HG03025 (cell line): Measurements from ENCODE around the gene STUM.
"Not testable (repeated sequence)": the region's sequence is repeated elsewhere in the genome, so short reads cannot be mapped to it uniquely, and the experiment has no call there.

Experiments
- ATAC-seq: cut with Tn5 transposase; IDR thresholded peaks from one replicate; pipeline ENCODE4 v1.9.1; 2021; ENCODE audit warnings: mild to moderate bottlenecking, moderate library complexity; ENCODE audit not compliant: unreplicated experiment, low FRiP score

The STUM gene

DNA sequence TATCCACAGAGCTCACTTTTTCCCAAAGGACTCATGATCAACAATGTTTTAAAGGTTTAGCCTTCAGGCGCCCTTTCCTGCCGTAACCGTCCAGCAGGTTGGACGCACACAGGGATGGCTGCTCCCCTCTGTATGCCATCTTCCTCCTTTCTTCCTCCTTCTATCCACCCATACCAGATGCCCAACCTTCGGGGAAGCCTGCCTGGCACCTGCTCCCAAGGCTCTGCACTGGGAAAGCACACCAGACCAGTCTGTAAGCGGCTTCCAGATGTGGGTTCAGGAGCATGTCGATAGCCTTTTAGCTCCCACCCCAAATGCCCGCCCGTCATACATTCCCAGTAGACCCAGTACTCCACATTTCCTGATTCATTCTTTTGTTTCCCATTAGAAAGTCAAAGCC is 52.9 kb downstream of the STUM start:
- no peak for ATAC-seq

DNA sequence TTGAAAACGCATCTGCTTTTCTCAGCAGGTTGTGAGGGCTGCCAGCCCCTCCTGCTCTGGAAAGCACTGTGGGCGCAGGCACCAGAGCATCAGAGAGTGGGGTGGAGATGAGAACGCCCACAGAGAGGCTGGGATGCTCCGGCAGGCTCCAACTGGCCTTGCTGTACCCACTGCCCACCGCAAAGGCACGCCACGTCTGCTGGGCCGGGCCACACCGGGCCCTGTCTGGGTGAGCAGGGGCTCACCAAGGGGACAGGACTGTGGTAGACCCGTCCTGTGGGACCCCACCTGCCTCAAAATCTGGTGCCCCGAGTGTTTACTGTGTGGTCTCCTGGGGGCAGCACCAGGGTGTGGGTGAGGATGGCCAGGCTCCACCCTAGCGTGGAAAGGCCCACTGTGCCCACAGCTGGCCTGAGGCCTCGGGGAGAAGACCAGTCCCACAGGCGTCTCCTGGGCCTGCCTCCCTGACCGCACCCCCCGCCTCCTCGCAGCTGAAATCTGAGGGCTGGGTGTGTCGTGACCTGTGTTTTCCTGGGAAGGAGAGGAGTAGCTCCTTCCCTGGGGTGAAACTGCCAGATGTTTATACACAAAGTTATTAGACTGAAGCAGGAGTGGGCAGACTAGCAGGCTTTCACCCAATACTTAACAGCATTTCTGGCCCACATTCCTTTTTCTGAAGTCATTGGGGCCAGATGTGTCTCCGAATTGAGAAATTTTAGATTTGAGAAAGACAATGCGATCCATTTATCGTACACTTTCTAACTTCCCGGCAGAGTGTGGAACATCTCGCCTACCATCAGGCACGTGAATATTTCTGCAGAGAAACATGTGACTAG is 53.8 kb downstream of the STUM start:
- ATAC-seq: no peak

DNA sequence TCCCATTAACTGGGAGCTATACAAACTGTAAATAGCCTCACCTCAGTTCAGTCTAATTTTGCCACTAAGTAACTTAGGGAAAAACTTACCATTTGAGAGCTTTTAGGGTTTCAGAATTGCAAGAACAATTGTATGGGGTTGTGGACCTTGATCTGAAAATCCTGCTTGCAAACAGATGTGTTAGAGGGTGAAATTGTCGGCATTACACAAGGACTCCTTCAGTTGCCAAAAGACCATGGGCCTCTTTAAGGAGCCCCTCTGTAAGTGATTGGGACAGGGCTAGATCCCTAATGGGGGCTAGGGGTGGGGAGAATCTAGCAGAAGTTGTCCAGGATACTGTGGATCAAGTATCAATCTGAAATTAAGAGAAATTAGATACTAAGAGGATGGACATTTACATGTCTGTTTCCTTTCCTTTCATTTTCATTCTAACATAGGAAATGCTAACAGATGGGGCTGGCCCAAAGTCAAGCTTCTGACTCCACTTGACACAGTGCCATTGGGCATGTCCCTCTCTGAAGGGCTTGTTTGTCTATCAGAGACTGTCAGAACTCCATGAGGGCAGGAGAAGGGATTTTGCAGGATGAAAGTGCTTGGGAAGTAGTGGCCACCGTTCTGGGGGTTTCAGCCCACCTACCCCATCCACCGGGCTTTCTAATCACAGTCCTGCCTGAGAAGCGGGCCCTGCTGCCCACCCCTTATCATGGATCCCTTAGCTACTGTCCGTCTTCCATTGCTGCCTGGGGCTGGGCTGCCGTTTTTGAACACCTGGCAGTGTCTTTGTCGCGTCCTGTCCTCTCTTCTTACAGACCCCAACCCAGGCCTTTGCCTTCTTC is 54.7 kb downstream of the STUM start:
- no peak for ATAC-seq

DNA sequence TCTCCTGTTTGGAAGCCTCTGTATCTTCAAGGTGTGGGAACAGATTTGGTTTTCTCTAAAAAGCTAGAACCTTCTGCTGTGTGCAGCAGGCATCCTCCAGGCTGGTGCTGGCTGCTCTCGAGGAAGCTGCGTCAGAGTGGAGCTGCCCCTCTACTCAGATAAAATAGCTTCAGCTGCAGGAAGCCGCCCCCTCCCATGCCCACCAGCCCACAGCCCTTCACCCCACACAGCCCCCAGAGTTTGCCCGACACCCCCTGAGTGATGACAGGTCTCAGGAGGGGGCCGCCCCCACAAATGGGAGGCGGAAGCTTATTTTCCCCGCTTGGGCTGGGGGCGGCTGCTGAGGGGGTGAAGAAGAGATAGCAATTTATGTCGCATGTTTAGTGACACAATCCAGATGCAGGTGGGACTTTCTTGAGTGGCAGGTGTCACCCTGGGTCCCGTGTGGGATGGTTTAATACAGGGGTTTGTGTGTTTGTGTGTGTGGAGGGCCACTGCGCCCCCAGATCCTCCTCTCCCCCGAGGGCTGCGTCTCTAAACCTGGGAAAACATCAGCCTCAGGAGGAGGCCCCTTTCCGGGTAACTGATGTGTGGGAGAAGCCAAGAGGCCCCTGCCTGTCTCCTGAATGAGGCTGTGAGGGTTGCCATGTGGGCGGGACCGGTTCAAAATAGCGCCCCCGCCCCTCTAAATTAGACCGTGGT is 55.4 kb downstream of the STUM start:
- ATAC-seq: no peak

DNA sequence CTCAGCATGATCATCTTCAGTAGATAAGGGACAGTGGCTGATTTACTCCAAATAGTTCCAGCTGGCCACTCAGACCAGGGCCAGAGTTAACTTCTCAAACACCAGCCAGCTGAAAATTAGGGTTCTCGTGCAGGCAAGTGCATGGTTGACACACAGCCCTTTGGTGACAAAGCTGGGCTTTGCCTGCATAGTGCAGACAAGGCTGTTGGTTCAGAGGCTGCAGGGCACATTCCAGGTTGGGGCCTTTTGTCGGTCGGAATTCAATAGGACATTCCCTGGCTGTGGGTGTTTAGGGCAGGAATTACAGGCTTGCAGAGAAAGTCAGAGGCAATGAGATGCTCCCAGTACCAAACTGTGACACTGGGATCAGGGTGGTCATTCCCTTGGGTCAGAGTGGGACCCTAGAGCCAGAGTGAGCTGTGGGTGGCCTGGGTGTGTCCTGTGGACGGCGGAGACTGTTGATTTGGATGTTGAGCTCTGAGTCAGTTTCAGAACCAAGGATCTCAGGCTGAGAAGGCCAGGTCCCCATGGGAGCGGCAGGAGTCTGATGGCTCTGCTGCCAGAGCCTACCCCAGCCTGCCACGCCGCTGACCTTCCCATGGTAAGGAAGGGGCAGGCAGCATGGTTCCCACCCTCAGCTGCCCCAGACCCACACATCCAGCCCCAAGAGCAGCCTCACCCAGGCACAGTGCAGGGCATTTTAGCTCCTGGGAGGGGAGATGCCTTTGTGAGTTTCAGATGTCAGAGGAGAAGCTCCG is 56.2 kb downstream of the STUM start:
- no peak for ATAC-seq

DNA sequence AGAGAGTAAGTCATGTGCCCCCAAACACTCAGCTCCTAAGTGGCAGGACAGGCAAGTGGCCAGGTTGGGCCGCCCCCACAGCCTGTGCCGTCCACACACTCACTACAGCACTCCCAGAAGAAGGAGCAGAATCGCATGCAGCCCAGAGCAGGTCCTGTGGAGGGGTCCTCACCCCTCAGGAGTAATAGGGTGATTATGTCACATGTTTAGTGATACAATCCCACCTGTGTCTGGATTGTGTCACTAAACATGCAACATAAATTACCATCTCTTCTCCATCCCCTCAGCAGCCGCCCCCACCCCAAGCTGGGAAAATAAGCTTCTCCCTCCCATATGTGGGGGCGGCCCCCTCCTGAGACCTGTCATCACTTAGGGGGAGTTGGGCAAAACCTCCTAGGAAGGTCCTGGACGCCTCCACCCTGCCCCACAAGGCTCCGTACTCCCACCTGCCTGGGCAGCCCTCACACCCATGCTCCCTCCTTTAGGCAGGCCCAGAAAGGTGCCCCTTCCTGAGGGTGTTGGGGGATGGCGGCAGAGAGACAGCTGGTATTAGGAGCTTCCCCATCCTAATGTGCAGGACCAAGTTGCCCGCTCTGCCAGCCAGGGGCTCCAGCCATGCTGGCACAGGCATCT is 56.9 kb downstream of the STUM start:
- ATAC-seq: no peak

DNA sequence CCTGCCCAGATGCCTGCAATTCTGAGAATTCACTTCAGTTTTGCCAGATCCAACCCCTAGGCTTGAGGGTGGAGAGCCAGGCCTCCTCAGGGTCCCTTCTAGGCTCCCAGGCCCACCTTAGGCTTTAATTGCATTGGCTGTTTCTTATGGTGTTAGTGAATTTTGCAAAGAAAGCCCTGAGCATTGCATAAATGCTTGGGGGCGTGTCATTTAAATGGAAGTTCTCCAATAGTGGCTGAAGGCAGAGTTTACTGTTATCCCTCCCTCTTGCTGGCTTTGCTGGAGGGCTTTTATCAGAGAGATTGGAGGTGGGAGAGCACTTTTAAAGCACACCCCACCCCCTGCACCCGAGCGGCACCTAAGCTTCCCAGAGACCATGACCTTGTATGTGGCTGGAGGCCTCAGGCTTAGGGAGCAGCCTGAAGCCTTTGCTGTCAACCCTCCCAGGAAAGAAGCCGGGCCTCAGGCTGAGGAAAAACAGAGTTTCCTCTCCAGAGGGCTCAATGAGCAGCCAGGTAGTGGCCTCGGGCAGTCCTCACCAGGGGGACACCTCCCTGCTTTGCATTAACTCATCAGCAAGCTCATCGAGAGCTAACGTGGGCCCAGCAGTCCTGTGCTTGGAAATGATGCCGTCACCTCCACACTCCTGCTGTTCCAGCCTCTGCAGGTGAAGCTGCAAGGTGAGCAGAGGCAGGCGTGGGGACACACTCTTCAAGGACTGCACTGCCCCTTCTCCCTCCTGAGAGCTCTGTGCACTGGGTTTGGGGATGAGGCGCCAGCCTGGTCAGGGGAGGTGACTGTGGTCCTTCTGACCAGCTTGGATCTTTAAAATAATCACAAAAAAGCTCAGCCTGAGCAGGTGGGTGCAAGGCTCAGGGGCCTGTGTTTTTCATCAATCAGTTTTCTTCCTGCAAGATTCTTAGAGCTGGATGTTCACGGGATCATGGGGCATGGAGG is 58.0 kb downstream of the STUM start:
- ATAC-seq: no peak

DNA sequence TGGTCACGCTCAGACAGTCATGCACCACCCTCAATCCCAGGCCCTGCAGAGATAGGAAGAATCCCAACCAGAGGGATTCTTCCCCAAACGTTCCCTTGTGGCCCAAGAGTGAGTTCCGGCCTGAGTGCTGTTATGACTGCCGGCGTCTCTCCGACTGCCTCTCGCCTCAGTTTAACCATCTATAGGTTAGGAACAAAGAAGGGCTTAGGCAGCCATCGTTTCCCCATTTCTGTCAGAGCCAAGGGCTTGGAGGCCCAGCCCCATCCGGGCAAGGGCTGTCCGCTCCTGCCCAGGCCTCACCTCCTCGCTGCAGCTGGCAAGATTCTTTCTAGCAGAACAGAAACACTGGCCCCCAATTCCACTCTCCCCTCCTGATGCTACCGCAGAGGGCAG is 58.7 kb downstream of the STUM start:
- ATAC-seq: no peak

DNA sequence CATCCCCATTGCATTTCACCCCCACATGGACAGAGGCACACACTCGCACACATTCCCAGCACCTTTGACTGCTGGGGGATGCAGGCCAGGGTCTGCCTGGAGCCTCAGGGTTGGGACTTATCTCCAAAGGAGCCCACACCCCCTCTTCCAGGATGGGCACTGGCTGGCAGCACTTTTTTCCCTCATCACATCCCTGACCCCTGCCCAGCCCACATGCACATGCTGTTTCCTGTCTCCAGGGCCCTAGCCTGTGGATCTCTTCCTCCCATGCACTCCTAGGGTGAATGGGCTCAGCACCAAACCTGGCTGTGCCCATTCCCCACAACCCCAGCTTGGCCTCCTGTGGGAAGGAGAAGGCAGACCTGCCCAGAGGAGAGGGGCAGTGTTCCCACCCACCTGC is 59.3 kb downstream of the STUM start:
- ATAC-seq: no peak

DNA sequence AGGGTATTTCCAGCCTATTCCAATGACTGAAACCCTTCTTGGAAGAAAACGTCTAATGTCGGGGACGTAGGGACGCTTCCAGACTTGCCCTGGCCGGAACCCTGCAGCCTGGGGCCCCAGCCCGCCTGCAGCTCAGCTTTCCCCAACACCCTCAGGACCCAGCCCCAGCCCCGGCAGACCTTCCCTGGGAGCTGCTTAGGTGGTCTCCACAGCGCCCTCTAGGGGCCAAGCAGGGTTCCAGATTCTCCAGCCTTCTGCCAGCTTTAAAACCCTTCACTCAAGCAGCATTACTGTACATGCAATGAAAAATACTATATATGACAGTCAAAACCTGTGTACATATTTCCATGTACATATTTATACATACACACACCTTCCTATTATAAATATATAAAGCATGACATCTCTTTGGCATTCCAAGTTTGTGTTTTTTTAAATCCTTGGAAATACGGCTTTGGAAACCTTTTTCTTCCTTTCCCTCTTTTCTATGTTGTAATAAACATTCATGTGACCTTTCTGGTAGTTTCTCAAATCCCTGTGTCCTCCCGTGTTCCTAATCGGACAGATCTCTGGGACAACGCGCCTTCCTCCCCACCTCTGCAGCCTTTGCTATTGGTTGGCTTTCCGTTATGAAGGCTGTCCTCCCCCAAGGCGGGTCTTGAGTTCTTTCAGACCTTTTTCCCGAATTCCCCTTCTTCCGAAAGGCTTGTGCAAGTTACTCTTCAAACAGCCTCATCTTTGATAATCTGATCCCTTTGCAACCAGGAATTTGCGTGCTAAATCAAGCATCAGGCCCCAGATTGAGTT is 60.3 kb downstream of the STUM start:
- ATAC-seq: no peak

DNA sequence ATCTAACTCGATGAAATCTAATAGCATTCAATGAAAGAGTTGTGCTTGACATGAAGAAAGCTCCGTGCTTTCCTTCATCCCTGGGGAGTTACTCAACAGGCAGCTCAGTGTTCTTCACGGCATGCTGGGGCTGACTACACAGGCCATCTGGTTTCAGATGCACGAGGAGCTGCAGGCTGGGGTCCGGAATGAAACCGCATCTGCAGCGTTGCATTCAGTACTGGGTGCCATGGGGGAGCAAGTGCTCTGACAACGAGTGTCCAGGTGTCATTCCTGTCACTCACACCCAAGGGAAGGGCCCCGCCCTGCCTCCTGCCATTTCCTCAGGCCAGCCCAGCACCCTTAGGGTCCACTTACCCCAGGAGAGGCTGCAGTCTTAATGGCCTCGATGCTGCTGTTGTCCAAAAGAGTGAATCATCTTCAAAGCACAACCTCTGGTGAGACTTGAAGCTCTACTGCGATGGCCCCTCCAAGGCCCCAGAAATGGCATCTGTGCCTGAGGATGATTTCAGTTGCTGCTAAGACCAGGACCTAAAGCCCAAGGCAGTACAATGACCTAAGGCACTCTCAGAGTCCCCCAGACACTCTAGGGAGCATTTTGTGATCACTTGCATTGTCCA is 61.4 kb downstream of the STUM start:
- ATAC-seq: no peak

DNA sequence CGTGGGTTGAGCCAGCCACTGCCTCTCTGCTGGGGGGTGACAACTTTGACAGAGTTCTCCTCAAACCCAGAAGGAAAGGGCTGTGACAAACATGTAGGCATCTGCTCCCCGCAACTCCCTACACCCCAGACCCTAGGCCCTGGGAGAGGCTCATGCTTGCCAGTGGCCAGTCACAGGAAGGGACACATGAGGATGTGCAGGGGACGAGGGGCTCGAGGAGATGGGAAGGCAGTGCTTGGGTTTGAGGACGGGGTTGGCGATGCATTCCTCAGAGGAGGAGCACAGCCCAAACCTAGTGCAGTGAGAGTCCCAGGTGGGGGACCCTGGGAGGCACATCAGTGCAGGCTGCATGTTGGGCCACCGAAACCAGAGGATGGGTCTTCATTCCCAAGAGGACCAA is 62.1 kb downstream of the STUM start:
- no peak for ATAC-seq

DNA sequence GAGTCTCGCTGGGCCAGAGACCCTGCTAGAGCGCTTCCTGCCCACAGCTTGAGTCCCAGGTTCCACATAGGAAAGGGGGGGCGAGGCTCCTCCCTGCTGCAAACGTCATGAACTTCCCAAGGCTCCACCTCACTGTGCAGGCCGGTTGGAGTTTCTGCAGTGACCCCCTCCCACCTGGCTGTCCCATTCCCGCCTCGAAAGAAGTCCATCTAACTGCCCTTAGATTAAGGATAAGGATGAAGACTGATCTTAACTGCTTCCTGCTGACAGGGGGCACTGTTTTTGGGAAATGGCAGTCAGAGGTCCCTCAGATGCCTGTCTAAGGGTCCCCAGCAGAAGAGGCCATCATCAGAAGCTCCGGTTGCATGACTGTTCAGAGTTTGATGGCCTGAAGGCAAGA is 62.7 kb downstream of the STUM start:
- ATAC-seq: no peak

DNA sequence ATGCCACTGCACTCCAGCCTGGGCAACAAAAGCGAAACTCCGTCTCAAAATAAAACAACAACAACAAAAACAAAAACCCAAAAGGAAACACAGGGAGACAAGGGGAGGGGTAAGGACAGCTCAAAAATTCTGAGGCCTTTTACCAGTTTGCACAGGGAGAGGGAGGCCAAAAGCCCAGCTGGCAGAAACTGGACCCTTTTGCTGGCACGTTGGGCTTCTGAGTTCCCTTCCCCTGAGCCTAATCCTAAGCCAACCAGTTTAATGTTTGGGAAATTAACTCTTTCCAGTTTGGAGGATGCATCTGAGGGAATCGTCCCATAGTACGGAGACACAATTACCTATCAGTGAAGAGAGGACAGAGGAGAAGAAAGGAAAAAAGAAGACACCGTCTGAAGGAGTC is 63.4 kb downstream of the STUM start:
- ATAC-seq: not testable (repeated sequence)

DNA sequence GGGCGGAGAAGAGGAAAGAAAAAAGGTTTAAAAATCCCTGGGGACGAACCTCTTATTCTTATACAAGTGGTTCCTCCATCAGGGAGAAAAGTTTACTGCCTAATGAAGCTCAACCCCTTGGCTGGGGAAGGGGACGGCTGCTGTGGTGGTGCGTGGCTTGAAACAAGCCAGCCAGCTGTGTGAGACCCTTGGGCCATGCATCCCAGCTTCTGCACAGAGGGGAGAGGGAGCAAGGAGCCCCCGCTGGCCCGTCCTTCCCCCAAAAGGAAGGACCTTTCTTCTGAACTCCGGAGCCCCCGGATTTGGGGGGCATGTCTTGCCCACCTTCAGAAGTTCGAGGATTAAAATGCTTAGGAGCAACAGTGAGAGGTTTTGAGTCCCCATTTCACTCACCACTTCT is 67.3 kb downstream of the STUM start:
- no peak for ATAC-seq

DNA sequence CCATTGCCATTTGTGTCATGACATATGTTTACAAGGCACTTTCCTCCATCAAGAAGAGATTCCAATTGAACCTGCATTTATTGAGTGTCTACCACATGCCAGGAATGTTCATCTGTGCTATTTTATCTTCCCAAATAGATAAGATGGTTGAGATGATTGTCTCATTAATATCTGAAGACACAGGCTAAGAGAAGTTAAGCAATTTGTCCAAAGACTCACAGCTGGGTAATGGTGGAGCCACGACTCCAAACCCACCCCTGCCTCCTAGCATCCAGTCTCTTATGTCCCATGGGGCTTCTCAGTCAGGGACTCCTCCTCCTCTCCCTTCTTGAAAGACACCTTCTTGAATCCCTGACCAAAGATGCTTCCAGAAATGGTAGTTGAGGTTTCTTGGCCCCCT is 68.1 kb downstream of the STUM start:
- ATAC-seq: no peak

DNA sequence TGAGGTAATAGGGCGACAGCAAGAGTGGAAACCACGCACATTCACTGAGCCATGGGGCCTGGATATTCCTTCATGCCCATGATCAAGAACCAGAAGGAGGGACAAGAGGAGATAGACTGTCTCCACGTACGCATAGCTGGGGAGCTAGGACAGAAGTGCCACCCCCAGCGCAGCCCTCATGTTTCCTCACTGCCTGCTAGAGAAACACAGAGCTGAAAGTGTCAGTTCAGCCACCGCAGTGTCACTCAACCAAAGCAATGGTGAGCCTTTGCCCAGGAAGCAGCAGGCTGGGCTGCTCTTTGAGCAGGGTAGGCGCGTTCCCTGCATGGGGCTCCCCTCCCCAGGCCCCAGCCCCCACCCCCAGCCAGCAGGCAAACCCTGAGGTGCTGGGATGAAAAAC is 68.5 kb downstream of the STUM start:
- ATAC-seq: no peak

DNA sequence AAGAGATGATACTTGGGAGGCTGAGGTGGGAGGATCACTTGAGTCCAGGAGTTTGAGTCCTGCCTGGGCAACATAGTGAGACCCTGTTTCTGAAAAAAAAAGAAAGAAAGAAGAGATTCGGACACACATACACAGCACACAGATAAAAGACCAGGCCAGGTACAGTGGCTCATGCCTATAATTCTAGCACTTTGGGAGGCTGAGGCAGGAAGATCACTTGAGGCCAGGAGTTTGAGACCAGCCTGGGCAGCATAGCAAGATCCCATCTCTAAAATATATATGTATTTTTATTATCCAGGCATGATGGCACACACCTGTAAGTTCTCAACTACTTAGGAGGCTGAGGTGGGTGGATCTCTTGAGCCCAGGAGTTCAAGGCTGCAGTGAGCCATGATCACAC is 69.2 kb downstream of the STUM start:
- not testable (repeated sequence) for ATAC-seq
